GM18868 (cell line): ENCODE measurements around the gene NLN.
"Not testable (repeated sequence)": the region's sequence is repeated elsewhere in the genome, so short reads cannot be mapped to it uniquely, and the experiment has no call there.

ENCODE experiments used
- ATAC-seq: cut with Tn5 transposase; IDR thresholded peaks from one replicate; pipeline ENCODE4 v1.9.1; 2021; ENCODE audit warnings: mild to moderate bottlenecking, moderate library complexity; ENCODE audit not compliant: unreplicated experiment

The NLN gene

DNA sequence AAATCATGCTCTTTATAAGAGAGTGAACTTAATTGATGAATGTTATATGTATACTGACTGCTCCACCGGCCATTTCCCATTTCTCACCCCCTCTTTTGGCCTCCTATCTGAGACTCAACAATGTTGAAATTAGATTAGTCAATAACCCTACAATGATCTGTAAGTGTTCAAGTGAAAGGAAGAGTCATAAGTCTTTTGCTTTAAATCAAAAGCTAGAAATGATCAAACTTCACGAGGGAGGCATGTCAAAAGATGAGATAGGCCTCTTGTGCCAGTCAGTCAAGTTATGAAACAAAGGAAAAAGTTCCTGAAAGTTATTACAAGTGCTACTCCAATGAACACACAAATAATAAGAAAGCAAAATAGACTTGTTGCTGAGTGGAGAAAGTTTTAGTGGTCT lies 83.1 kb downstream of the NLN start:
- no peak for ATAC-seq

DNA sequence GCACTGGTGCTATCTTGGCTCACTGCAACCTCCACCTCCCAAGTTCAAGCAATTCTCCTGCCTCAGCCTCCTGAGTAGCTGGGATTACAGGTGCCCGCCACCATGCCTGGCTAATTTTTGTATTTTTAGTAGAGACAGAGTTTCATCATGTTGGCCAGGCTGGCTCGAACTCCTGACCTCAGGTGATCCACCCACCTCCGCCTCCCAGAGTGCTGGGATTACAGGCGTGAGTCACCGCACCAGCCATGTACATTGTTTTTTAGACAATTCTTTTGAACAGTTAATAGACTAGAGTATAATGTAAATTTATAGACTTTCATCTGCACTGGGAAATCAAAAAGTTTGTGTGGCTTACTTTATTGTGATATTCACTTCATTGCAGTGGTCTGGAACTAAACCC lies 85.5 kb downstream of the NLN start:
- not testable (repeated sequence) for ATAC-seq

DNA sequence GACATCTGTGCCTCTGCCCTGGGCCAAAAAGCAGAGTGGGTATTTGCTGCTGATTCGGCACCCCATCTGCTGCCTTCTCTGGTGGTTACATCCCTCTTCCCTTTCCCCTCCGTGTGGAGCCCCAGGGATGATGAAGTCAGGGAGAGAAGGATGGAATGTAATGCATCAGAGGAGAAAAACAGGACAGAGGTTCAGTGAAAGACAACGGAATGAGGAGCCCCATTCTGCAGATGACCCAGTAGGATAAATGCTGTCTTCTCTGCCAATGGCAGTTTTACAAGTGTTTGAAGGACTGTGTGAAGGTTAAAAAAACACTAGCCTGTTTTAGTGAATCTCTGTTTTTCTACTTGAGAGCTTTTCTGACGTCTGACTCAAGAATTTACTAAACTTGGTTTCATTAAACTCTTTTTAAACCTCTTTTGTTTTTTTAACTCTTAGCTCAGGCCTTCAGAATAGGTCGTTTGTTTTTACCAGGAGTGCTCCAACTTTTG lies 86.3 kb downstream of the NLN start:
- no peak for ATAC-seq

DNA sequence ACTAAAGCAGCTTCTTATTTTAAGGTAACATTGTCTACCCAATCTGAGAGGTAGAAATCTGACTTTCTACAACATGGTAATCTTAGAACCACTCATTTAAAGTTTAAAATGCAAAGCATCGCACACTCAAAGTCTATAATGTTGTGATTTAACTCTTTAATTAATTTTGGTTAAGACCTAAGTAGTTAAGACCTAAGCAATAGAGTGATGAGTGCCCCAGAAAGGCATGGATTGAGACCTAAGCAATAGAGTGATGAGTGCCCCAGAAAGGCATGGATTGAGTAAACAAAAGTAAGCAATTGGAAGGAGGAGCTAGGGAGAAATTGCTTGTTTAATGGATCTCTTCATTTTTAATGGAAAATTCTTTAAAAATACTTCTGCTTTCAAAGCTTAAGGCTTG lies 86.8 kb downstream of the NLN start:
- ATAC-seq, result no peak

DNA sequence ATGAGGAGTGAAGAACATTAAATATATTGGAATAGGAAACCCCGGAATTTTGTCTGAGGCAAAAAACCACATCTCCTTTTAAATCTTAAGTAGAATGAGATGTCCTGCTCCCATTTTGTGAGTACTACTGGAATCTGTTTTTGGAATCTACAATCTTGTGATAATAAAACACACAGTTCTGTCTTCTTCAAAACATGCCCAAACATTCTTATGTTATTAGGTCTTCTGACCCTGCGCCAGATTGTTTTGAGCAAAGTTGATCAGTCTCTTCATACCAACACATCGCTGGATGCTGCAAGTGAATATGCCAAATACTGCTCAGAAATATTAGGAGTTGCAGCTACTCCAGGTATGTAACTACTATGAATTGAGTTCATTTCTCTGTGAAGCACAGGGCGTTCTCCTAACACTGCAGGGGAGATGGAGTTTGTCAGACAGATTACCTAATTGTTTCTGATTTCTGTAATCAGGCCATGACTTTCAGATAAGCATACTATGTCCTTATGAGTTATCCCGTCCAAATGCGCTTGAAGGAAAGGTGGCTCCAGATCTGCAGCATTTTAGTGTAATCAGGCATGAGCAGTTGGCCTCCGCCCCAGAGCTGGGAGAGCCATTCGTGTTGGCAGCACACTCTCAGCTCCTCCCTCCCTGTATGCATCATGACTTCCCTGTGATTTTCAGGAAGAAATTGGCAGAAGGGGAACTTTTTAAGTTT lies 88.0 kb downstream of the NLN start:
- ATAC-seq, result no peak

DNA sequence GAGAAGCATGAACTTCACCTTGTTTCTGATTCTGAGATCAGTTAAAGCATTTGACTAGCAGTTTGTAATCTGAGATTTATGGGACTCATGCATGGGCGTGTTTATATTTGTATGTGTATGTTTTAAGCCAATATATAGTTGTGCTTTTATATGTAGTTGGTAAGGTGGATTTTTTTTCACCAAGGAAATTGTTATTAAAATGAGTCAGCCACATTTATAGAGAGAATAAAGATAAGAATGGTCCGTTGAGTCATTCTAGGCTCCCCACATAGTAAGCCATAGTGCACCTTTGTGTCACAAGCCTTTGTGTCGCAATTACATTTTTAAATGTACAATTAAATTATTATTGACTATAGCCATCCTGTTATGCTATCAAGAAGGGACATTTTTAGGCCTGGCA lies 89.0 kb downstream of the NLN start:
- no peak for ATAC-seq

DNA sequence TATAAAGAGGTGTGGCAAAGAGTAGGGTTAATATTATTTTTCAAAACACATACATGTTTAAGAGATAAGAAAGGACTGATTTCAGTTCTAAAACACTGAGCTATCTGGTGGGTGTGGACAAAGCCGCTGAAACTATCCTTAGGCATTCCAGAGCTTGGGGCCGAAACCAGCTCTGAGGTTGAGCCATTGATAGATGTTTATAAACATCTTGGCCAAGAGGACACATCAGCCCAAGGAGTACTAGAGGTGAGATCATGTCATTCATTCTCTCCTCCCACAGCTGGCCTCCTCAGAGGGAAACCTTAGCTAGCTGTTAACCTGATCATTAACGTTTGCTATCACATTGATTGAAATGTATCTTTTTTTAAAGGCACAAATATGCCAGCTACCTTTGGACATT lies 89.9 kb downstream of the NLN start:
- no peak for ATAC-seq

DNA sequence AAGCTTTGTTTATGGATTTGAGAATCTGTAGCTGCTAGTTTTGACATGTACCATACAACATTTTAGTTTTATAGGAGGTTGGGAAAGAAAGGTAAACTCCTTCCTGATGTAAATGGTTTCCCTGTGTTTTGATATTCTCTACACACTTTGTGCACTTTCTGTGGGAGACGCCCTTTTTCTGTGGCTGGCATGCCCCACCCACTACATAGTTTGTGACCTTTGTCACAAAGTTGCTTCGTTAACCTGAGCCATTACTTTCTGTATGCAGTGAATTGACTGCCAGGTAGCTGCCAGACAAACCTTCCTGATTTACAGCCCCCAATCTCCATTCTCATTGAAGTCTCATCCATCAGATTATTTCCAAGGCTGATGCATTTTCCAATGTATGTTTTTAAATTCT lies 90.6 kb downstream of the NLN start:
- no peak for ATAC-seq

DNA sequence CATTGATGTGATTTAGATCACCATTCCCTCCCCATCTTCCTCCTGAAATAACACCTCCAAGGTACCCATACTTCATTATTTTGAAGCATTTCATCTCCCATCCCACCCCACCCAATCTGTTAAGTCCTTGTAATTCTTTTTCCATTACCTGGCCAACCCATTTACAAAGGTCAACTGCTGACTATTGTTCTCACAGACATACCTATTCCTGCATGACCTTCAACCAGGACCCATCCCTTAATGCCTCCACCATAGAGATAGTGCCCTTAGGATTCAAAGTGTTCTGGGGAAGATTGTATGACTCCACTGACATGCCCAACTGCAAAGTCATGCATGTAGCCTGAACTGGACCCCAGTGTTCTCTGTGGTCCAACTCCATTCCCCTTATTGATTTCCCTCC lies 91.2 kb downstream of the NLN start:
- ATAC-seq, result no peak

DNA sequence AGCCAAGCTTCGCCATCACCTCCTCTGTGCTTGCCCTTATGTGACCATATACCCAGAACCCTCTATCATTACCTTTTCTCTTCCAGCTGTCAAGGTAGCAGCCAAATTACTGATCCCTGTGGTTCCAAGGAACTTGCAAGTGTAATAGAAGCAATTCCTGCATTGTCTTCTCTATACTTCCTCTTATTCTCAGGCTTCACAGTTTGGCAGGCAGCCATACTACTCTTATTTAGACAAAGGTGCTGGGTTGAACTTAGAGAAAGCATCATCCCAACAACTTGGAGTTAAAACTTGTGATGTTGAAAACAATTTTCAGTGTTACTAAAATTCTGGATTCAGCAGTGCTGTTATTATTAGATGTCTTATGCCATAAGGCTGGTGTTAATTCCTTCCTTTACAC lies 93.2 kb downstream of the NLN start:
- no peak for ATAC-seq

DNA sequence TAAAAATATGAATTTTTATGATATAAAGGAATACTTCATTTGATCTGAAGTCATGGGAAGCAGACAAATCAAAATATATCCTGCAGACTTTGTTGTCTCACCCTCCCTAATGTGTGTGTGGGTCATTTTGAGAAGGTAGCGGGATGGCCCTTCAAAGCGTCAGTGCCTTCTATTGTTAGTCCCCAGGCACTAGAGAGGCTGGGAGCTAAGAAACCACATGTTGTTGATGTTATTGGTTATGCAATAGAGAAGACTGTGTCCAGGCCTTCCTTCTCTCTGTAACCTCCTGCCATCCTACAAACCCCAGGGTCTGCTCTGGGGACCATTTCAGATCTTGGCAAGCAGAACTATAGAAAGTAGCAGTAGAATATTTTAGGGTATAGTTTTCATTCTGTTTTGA lies 94.7 kb downstream of the NLN start:
- no peak for ATAC-seq

DNA sequence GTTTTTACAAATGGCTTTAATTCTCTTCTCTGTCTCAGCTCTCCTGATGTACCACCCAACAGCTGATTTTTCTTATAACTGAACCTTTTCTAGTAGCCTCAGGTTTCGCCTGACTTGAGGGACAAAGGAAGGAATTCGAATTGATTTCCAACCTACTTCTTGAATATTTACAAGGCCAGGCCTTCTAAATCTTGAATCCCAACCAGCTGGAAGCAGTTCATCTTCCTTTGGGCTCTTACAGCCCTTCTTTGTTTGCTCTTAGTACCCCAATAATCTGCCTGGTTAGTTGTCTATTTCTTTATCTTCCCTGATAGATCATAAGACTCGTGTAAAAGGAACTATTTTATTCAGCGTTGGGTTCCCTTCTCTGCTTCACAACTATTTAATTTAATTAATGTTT lies 95.9 kb downstream of the NLN start:
- no peak for ATAC-seq

DNA sequence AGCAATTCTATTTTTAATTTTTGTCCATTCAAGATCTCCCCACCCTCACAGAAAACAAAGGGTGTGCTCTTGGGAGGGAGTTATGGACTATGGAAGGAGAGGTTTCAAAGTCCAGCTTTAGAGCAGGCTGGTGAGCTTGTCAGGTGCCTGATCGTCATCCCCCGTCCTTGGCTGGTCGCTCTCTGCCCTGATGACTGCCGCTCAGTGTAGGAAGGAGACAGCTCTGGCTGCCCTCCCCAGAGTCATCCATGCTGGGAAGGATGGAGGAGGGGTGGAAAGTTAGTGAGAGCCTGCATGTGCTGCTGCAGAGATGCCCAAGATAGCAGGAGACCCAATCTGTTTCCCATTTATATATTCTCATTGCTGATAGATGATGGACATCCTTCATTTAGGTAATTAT lies 96.6 kb downstream of the NLN start:
- no peak for ATAC-seq

DNA sequence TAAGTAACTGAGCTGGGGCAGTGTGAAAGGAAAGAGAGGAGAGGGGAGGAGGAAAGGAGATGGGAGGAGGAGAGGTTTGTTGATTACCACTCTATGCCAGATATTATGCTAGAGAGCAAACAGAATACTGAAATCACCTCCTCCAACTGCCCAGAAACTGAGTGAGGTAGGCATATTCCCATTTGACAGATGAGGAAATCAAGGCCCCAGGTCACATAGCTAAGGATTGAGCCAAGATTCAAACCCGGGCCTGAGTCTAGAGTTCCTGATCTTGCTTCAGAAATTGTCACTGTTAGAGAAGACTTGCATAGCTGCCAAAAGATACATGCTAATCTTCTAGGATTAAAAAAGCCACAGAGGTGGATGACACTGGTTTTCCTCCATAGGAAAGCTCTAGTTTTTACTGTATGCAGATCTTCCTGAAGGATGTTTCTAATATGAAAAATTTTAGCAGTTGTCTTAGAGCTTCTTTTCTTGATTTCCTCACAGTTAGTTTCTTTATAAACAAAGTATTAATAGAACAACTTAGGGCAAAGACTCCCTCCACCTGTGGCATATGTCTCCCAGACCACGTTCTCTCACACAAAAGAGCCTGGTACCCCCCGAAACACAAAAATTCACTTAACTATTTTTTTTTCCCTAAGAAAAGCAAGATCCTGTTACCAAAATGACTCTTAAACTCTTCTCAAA lies 97.4 kb downstream of the NLN start:
- ATAC-seq, result no peak

DNA sequence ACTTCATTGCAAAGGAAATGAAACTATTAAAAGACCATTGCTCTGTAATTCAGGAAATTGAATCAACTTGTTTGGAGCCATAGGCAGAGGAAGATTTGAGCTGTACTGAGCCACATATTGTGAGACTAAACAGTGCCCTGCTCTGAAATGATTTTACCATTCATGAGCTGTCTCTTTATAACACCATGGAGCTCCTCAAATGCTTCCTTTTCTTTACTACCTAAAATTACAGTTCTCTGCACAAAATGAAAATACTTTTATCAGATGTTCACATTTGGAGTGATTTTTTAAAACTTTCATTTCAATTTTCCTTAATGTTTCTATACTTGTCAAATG lies 97.9 kb downstream of the NLN start:
- no peak for ATAC-seq

DNA sequence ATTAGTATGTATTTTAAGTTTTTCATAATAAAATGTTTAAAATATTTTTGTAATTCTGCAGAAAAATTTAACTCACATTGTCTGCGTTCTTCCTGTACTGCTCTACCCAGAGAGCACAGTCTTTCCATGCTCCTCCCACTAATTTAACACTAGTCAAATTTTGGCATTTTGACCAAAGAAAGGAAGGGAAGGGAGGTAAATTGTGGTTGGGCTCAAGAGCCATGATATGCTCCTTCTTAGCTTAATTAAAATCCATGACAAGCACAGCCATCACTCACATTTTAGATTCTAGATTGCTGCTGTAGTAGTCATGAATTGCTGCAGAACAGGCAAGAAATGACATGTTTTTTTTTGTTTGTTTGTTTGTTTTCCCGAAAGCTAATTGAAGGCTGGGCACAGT lies 98.4 kb downstream of the NLN start:
- no peak for ATAC-seq

DNA sequence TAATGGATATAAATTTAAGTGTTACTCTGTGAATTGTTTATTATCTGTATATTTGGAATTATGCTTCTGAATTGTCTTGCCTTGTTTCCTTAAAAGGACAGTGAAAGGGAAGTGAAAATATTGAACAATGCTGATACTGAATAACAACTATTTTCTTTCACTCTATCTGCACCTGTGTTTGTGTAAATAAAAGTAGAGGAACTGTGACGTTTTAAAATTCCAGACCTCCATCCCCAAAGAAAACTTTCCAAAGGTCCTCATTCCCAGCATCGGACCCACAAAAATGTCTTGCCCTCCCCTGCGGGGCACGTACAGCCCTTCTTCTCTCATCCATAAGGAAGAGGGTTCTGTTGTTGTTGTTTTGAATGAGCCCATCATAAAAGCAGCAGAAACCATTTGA lies 100.0 kb downstream of the NLN start:
- ATAC-seq, result no peak

DNA sequence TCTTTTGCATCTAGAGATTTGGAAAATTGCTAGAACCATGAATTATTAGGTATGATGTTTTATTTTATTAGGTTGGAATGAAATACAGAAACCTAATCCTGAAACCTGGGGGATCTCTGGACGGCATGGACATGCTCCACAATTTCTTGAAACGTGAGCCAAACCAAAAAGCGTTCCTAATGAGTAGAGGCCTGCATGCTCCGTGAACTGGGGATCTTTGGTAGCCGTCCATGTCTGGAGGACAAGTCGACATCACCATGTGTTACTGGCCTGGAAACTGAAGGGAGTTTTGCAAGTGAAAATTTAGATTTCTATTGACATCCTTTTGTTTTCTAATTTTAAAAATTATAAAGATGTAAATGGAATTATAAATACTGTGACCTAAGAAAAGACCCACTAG lies 100.7 kb downstream of the NLN start:
- ATAC-seq, result no peak

DNA sequence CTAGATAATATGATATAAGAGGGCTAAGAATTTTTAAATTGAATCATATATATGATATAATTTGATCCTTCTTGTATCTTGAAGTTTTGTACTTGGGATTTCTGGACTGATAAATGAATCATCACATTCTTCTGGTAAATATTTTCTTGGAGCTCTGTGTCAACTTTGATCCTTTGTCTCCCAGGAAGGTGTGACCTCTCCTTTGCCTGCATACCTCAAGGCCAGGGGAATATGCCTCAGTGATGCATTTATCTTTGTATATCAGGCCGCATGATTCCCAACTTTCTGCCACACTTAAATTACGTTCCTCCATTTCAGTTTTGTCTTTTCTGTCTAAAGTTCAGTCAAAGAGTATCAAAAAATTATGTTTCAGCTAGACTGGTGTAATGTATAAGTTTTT lies 101.2 kb downstream of the NLN start:
- no peak for ATAC-seq

DNA sequence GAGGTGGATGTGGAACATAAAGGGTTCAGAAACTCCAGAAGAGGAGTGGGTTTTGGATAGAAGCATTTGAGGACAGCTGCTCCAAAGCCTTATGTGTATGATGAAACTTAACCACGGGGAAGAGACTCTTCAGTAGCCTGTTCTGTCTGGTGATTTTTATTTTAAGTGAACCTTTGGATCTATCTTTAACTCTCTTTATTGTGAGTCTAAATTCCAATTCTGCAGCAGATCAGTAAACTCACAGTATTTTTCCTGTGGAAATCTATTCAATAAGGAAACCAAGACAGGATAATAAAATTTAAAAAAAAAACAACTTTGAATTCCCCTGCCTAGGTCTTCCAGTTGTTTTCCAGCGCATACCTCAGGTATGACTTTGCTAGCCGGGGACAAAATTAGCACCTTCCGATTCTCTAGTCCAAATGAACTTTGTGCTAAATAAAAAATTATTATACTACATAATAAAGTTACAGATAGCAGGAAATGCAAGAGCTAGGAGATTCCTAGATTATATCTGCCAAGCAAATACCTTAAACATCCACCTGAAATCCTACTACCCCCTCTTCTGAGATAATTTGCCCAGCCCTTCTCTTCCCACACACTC lies 101.9 kb downstream of the NLN start:
- no peak for ATAC-seq

DNA sequence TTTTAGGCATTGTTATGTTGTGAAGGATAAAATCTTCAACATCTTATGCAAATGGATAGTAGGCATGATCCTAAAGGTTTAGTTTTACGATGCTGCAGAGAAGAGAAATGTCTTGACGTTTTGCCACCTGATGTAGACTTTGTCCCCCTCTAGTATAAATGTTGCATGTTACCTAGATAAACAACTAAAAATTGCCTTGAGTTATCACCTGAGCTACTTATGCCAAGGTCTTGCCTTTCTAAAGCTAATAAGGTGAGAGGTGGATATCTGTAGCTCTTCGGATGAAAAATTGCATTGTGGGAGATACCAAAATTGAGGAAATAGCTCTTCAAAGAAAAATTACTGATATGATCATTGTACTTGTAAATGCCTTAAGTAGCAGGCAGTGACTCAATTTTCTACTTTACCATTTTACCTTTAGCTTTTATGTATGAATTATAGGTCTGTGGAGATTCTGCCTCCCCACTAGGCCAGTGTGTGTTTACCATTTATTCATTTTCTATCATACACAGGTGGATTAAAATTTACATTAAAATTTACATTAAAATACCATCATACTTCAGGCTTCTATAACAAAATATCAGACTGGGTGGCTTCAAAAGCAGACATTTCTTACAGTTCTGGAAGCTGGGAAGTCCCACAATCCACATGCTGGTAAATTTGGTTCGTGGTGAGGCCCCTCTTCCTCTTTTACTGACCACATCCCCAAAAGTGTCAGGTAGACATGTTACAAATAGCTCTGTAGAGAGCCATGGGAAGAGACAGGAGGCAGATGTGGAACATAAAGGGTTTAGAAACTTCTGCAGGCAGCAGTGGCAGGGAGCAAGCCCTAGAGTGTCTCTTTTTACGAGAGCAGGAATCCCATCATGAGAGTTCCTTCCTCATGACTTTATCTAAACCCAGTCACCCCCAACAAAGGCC lies 103.7 kb downstream of the NLN start:
- ATAC-seq, result peak; percentile 84
